CD14-positive monocyte (primary cell): ENCODE results near the gene PLA2G1B. TPM values are rescaled to one million over a fixed set of nuclear protein-coding genes. Genes with fewer than 3 reads are reported as not detected.

Source experiments
- DNase-seq, 3 donors: peaks; one replicate each; pipeline ENCODE4 v3.0.0-alpha.2; 2011 to 2022
- H2AFZ ChIP-seq: 2 replicates; pipeline ENCODE4 v1.6.0; 2012; ENCODE audit warnings: mild to moderate bottlenecking, low read depth, low read length, inconsistent platforms; ENCODE audit not compliant: insufficient read depth, poor library complexity, severe bottlenecking
- H3K27ac ChIP-seq, 2 donors: 1 replicate in 1 of 2; 2 replicates in 1 of 2; pipeline ENCODE4 v1.5.1; 2012 to 2013; ENCODE audit warnings: low read length in 2 of 2, control low read depth in 1 of 2, inconsistent platforms in 1 of 2, low read depth in 1 of 2, mild to moderate bottlenecking in 1 of 2
- H3K27me3 ChIP-seq, 2 donors: one replicate each; pipeline versions ENCODE4 v1.6.0 to v1.6.1; 2011 to 2013; ENCODE audit warnings: low read length in 2 of 2; ENCODE audit not compliant: control insufficient read depth in 2 of 2, insufficient read depth in 2 of 2
- H3K36me3 ChIP-seq, 2 donors: replicated peaks in 1 of 2; 1 replicate in 1 of 2; 2 replicates in 1 of 2; pipeline versions ENCODE4 v1.5.1 to v1.6.1; 2012 to 2013; ENCODE audit warnings: low read length in 2 of 2, control low read depth in 1 of 2, inconsistent platforms in 1 of 2, mild to moderate bottlenecking in 1 of 2; ENCODE audit not compliant: insufficient read depth in 2 of 2, control insufficient read depth in 1 of 2
- H3K4me1 ChIP-seq, 2 donors: 1 replicate in 1 of 2; 2 replicates in 1 of 2; pipeline versions ENCODE4 v1.5.1 to v1.6.1; 2012 to 2013; ENCODE audit warnings: low read length in 2 of 2, control low read depth in 1 of 2, inconsistent platforms in 1 of 2, mild to moderate bottlenecking in 1 of 2, moderate library complexity in 1 of 2; ENCODE audit not compliant: insufficient read depth in 2 of 2, control insufficient read depth in 1 of 2
- H3K4me2 ChIP-seq: replicated peaks from 2 replicates; pipeline ENCODE3; 2012; ENCODE audit warnings: low read length, moderate library complexity, mild to moderate bottlenecking; ENCODE audit not compliant: poor library complexity, severe bottlenecking; ENCODE audit errors: extremely low read depth
- H3K4me3 ChIP-seq, 3 experiments: fragments of 200-600 bp in 1 of 3; sonication (generic) in 1 of 3; replicated peaks in 1 of 3; 1 replicate in 2 of 3; 2 replicates in 1 of 3; pipeline ENCODE4 v1.5.1; 2011 to 2013; ENCODE audit warnings: low read length in 3 of 3, mild to moderate bottlenecking in 3 of 3, control low read depth in 2 of 3, low read depth in 2 of 3, inconsistent platforms in 1 of 3, moderate library complexity in 1 of 3
- H3K79me2 ChIP-seq: 2 replicates; pipeline ENCODE4 v1.6.0; 2012; ENCODE audit warnings: mild to moderate bottlenecking, control low read depth, inconsistent platforms, low read length, moderate library complexity; ENCODE audit not compliant: insufficient read depth
- H3K9ac ChIP-seq: 2 replicates; pipeline ENCODE4 v1.6.0; 2017; ENCODE audit warnings: low read length, mild to moderate bottlenecking; ENCODE audit not compliant: insufficient read depth, poor library complexity, severe bottlenecking
- H3K9me3 ChIP-seq, 2 donors: replicated peaks in 1 of 2; 1 replicate in 1 of 2; 2 replicates in 1 of 2; pipeline versions ENCODE4 v1.5.1 to v1.6.1; 2012 to 2013; ENCODE audit warnings: low read length in 2 of 2, control low read depth in 1 of 2; ENCODE audit not compliant: control insufficient read depth in 1 of 2, insufficient read depth in 1 of 2
- H4K20me1 ChIP-seq: 2 replicates; pipeline ENCODE4 v1.6.0; 2012; ENCODE audit warnings: mild to moderate bottlenecking, low read length, control low read depth, moderate library complexity; ENCODE audit not compliant: insufficient read depth
- H3K27ac Mint-ChIP-seq, 7 donors: one replicate each; pipeline ENCODE4 v1.8.0; 2020; ENCODE audit warnings: mild to moderate bottlenecking in 7 of 7, mixed read lengths in 7 of 7, moderate library complexity in 6 of 7, inconsistent platforms in 2 of 7
- H3K27me3 Mint-ChIP-seq, 3 donors: one replicate each; pipeline ENCODE4 v1.8.0; 2021 to 2022; ENCODE audit warnings: low read depth in 3 of 3, mild to moderate bottlenecking in 3 of 3, mixed read lengths in 3 of 3, moderate library complexity in 3 of 3, inconsistent platforms in 1 of 3
- H3K36me3 Mint-ChIP-seq, 2 donors: one replicate each; pipeline ENCODE4 v1.8.0; 2020; ENCODE audit warnings: mixed read lengths in 2 of 2, inconsistent platforms in 1 of 2, mild to moderate bottlenecking in 1 of 2
- H3K4me1 Mint-ChIP-seq: one replicate; pipeline ENCODE4 v1.8.0; 2020; ENCODE audit warnings: mild to moderate bottlenecking, mixed read lengths
- H3K4me3 Mint-ChIP-seq, 2 donors: one replicate each; pipeline ENCODE4 v1.8.0; 2020; ENCODE audit warnings: mild to moderate bottlenecking in 2 of 2, mixed read lengths in 2 of 2, moderate library complexity in 1 of 2
- H3K9me3 Mint-ChIP-seq, 7 donors: one replicate each; pipeline ENCODE4 v1.8.0; 2020 to 2022; ENCODE audit warnings: mixed read lengths in 7 of 7, mild to moderate bottlenecking in 6 of 7, moderate library complexity in 6 of 7, inconsistent platforms in 2 of 7
- WGBS: methylation state at CpG from one replicate; pipeline ENCODE4 v1.1.5; 2013; ENCODE audit warnings: missing lambda C conversion rate; ENCODE audit not compliant: insufficient coverage; 5-methylcytosine and 5-hydroxymethylcytosine counted together
- intact Hi-C, 2 donors: fragments of 100-400 bp; cut with micrococcal nuclease; formaldehyde crosslinking; loops; one replicate each; pipeline versions ENCODE4 v1.15.0 to v1.15.1; 2023
- polyA plus RNA-seq, 3 donors: library from polyadenylated mRNA; depleted of rRNA in 1 of 3; unstranded in 2 of 3; stranded (reverse) in 1 of 3; fragments of 300-500 nt in 2 of 3; fragments of >200 nt in 1 of 3; fragmentation: Illumina TruSeq in 2 of 3; gene quantifications; 1 replicate in 2 of 3; 2 replicates in 1 of 3; pipeline ENCODE4 v1.2.3, GENCODE V29; 2012 to 2021
- TF ChIP-seq, protein P1 (sequence below): fragments of 200-600 bp; IDR thresholded peaks from one replicate; pipeline ENCODE4 v1.8.0; 2022; ENCODE audit warnings: antibody characterized with exemption, mild to moderate bottlenecking

Gene PLA2G1B
- polyA plus RNA-seq, 3 donors: not detected

GRCh38 chr12:120346681-120347080 is 19.1 kb upstream of the PLA2G1B start:
- TF ChIP-seq, protein P1, sequence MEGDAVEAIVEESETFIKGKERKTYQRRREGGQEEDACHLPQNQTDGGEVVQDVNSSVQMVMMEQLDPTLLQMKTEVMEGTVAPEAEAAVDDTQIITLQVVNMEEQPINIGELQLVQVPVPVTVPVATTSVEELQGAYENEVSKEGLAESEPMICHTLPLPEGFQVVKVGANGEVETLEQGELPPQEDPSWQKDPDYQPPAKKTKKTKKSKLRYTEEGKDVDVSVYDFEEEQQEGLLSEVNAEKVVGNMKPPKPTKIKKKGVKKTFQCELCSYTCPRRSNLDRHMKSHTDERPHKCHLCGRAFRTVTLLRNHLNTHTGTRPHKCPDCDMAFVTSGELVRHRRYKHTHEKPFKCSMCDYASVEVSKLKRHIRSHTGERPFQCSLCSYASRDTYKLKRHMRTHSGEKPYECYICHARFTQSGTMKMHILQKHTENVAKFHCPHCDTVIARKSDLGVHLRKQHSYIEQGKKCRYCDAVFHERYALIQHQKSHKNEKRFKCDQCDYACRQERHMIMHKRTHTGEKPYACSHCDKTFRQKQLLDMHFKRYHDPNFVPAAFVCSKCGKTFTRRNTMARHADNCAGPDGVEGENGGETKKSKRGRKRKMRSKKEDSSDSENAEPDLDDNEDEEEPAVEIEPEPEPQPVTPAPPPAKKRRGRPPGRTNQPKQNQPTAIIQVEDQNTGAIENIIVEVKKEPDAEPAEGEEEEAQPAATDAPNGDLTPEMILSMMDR: no peak
- no peak overlapping the region for H3K27ac Mint-ChIP-seq
- DNase-seq: no peak

DNA sequence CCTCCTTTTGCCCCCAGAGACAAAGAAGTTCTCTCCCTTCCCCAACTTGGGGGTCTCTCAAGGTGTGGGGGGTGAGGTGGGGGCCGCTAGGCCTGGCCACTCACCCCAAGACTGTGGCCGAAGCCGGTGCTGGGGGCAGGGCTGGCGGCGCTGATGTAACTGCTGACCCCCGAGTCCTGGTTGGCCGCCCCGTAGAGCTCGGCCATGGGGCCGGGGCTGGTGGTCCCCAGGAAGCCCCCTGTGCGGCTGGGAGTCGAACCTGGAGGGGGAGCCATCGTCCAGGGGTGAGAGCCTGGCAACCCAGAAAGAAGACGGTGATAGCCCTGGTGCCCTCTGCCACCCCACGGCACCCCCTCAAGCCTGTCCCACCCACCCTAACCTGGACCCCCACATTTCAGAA is 18.5 kb upstream of the PLA2G1B start:
- DNase-seq: no peak
- H3K27me3 Mint-ChIP-seq: peaks cover 7 to 8% (median 7%) of the 10 kb centered on the region in 3 donors
- Histone ChIP-seq H3K9ac (no peak overlapping the region), H3K27ac (no peak overlapping the region), H3K4me1 (no peaks in the 10 kb centered on the region), H4K20me1 (no peaks in the 10 kb centered on the region), H3K9me3 (no peaks in the 10 kb centered on the region), H3K27me3 (peaks cover 0 to 2% of the 10 kb centered on the region in 2 donors), H3K36me3 (no peaks in the 10 kb centered on the region), H3K79me2 (no peaks in the 10 kb centered on the region), H3K4me3 (no peak overlapping the region), H2AFZ (no peak overlapping the region), H3K4me2 (no peak overlapping the region)
- no peaks in the 10 kb centered on the region for H3K4me1 Mint-ChIP-seq
- H3K36me3 Mint-ChIP-seq: no peaks in the 10 kb centered on the region
- intact Hi-C loops: no loop called here
- 96% methylated on average over 12 of the region's 15 CpGs for WGBS
- no peak overlapping the region for H3K4me3 Mint-ChIP-seq
- no peak overlapping the region for H3K27ac Mint-ChIP-seq
- H3K9me3 Mint-ChIP-seq: peaks cover 0 to 4% (median 0%) of the 10 kb centered on the region in 7 donors
- TF ChIP-seq, protein P1: no peak

More at GRCh38 chr12:120346681-120347080, 19.1 kb upstream of the PLA2G1B start:
- Histone ChIP-seq H3K9me3 (no peaks in the 10 kb centered on the region), H3K4me1 (no peaks in the 10 kb centered on the region), H3K27ac (no peak overlapping the region), H3K4me3 (no peak overlapping the region), H2AFZ (no peak overlapping the region), H3K4me2 (no peak overlapping the region), H3K27me3 (peaks cover 0 to 2% of the 10 kb centered on the region in 2 donors), H3K79me2 (no peaks in the 10 kb centered on the region), H3K9ac (no peak overlapping the region), H4K20me1 (no peaks in the 10 kb centered on the region), H3K36me3 (no peaks in the 10 kb centered on the region)
- H3K36me3 Mint-ChIP-seq: no peaks in the 10 kb centered on the region
- 96% methylated on average over 6 of the region's 7 CpGs for WGBS
- H3K9me3 Mint-ChIP-seq: peaks cover 0 to 4% (median 0%) of the 10 kb centered on the region in 7 donors
- intact Hi-C loops: no loop called here
- H3K4me3 Mint-ChIP-seq: no peak overlapping the region
- H3K27me3 Mint-ChIP-seq: peaks cover 7 to 11% (median 10%) of the 10 kb centered on the region in 3 donors
- no peaks in the 10 kb centered on the region for H3K4me1 Mint-ChIP-seq
